GM12864 (cell line): ENCODE measurements around the gene U2AF1L4.

ENCODE experiments used
- DNase-seq: peaks from one replicate; pipeline ENCODE4 v3.0.0-alpha.2; 2011; ENCODE audit warnings: low read depth
- H3K4me3 ChIP-seq: 2 replicates; pipeline ENCODE4 v1.5.1; 2011; ENCODE audit warnings: mild to moderate bottlenecking, low read depth, low read length, control low read depth
- TF ChIP-seq, protein P1 (sequence below): IDR thresholded peaks from 2 replicates; pipeline ENCODE4 v1.5.1; 2011; ENCODE audit warnings: low read depth, mild to moderate bottlenecking, moderate library complexity, low read length, control low read depth, inconsistent platforms; ENCODE audit errors: missing control alignments

Gene U2AF1L4

DNA sequence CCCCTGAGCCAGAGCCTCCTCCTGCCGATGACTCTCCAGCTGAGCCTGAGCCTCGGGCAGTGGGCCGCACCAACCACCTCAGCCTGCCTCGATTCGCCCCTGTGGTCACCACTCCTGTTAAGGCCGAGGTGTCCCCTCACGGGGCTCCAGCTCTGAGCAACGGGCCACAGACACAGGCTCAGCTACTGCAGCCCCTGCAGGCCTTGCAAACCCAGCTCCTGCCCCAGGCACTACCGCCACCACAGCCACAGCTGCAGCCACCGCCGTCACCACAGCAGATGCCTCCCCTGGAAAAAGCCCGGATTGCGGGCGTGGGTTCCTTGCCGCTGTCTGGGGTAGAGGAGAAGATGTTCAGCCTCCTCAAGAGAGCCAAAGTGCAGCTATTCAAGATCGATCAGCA lies 23.8 kb downstream of the U2AF1L4 start:
- no peak for DNase-seq
- no peak overlapping the region for H3K4me3 ChIP-seq
- TF ChIP-seq, protein P1, sequence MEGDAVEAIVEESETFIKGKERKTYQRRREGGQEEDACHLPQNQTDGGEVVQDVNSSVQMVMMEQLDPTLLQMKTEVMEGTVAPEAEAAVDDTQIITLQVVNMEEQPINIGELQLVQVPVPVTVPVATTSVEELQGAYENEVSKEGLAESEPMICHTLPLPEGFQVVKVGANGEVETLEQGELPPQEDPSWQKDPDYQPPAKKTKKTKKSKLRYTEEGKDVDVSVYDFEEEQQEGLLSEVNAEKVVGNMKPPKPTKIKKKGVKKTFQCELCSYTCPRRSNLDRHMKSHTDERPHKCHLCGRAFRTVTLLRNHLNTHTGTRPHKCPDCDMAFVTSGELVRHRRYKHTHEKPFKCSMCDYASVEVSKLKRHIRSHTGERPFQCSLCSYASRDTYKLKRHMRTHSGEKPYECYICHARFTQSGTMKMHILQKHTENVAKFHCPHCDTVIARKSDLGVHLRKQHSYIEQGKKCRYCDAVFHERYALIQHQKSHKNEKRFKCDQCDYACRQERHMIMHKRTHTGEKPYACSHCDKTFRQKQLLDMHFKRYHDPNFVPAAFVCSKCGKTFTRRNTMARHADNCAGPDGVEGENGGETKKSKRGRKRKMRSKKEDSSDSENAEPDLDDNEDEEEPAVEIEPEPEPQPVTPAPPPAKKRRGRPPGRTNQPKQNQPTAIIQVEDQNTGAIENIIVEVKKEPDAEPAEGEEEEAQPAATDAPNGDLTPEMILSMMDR = no peak

DNA sequence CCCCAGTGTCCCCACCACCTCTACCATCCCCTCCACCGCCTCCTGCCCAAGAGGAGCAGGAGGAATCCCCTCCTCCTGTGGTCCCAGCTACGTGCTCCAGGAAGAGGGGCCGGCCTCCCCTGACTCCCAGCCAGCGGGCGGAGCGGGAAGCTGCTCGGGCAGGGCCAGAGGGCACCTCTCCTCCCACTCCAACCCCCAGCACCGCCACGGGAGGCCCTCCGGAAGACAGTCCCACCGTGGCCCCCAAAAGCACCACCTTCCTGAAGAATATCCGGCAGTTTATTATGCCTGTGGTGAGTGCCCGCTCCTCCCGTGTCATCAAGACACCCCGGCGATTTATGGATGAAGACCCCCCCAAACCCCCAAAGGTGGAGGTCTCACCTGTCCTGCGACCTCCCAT lies 24.6 kb downstream of the U2AF1L4 start:
- no peak for DNase-seq
- TF ChIP-seq, protein P1 = no peak
- H3K4me3 ChIP-seq = no peak overlapping the region

DNA sequence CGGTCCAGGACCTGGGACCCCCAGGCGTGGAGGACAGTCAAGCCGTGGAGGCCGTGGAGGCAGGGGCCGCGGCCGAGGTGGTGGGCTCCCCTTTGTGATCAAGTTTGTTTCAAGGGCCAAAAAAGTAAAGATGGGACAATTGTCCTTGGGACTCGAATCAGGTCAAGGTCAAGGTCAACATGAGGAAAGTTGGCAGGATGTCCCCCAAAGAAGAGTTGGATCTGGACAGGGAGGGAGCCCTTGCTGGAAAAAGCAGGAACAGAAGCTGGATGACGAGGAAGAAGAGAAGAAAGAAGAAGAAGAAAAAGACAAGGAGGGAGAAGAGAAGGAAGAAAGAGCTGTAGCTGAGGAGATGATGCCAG lies 25.1 kb downstream of the U2AF1L4 start:
- DNase-seq = no peak
- TF ChIP-seq, protein P1 = no peak
- no peak overlapping the region for H3K4me3 ChIP-seq

DNA sequence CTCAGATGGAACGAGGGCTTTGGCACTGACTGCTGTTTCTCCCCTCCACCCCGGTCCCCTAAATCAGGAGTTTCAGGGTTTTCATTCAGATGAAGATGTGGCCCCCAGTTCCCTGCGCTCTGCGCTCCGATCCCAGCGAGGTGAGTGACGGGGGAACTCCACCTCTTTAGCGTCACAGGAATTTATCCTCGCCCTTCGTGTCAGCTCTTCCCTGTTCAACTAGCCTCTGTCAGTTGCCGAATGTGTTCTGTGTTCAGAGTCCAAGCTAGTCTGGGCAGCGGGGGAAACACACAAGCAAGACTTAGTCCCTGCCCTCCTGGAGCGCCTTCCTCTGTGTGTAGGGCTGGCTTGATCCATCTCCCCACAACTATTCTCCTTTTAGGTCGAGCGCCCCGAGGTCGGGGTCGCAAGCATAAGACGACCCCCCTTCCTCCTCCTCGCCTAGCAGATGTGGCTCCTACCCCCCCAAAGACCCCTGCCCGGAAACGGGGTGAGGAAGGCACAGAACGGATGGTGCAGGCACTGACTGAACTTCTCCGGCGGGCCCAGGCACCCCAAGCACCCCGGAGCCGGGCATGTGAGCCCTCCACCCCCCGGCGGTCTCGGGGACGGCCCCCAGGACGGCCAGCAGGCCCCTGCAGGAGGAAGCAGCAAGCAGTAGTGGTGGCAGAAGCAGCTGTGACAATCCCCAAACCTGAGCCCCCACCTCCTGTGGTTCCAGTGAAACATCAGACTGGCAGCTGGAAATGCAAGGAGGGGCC lies 25.6 kb downstream of the U2AF1L4 start:
- TF ChIP-seq, protein P1 = no peak
- DNase-seq = no peak
- H3K4me3 ChIP-seq = peak overlapping the region; percentile 83

DNA sequence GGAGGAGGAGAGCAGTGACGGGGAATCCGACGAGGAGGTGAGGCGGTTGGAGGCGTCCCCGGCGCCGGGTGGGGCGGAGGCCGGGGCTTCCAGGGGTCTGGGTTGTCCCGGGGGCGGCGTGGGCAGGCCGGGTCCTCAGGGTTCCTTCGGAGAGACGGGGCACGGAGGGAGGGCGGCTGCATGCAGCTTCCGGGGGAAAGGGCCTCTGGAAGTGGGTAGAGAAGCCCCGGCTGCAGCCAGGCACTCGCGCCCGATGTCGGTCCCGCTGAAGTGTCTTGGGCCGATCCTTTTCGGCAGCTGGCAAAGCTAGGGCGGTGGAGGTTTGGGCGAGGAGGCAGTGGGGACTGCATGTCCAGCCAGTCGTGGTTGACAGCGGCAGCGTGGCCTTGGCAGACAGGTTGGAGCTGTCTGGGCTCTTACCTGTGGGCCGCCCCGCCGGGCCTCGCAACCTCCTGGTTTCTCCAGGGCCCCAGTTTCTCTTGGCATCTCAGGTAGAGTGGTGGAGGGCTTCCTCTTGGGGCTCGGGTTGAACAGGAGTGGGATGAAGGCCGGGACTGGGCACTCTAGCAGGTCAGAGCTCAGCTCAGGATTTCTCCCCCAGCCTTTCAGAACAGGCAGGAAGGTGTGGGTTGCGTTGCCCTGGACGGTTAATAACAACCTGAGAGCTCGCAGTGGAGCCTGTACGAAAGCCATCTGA lies 26.7 kb downstream of the U2AF1L4 start:
- TF ChIP-seq, protein P1 = no peak

DNA sequence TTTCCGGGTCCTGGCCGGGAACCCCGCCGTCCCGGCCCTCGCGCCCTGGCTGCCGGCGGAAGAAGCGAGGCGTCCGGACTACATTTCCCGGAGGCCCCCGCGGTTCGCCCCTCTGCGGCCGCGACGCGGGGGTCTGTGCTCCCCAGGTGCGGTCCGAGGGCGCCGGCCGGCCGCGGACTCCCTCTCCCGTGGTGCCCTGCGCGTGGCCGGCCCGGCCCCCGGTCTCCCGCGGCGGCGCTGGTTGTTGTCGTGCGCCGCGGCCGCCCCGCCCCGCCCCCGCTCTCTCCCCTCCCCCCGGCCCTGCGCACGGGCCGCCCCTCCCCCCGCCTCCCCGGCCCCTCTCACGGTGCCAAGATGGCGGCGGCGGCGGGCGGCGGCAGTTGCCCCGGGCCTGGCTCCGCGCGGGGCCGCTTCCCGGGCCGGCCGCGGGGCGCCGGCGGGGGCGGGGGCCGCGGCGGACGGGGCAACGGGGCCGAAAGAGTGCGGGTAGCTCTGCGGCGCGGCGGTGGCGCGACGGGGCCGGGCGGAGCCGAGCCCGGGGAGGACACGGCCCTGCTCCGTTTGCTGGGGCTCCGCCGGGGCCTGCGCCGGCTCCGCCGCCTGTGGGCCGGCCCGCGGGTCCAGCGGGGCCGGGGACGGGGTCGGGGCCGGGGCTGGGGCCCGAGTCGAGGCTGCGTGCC lies 27.4 kb downstream of the U2AF1L4 start, which contains the start of gene KMT2B:
KMT2B (plus strand) TSS at position 339 of the 680 bp plus-strand sequence; CDS start at position 355, 16 bp downstream.
- TF ChIP-seq, protein P1 = no peak
- DNase-seq = no peak
- H3K4me3 ChIP-seq = peak within 1 kb of the TSS; percentile 89

More for the DNA sequence above, 26.7 kb downstream of the U2AF1L4 start:
- DNase-seq = no peak
- peak overlapping the region; percentile 83 for H3K4me3 ChIP-seq
